ENCODE data around the gene SLC25A20.
"Not testable (repeated sequence)": the region's sequence is repeated elsewhere in the genome, so short reads cannot be mapped to it uniquely, and the experiment has no call there.

SLC25A20 gene, protein sequence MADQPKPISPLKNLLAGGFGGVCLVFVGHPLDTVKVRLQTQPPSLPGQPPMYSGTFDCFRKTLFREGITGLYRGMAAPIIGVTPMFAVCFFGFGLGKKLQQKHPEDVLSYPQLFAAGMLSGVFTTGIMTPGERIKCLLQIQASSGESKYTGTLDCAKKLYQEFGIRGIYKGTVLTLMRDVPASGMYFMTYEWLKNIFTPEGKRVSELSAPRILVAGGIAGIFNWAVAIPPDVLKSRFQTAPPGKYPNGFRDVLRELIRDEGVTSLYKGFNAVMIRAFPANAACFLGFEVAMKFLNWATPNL

DNA sequence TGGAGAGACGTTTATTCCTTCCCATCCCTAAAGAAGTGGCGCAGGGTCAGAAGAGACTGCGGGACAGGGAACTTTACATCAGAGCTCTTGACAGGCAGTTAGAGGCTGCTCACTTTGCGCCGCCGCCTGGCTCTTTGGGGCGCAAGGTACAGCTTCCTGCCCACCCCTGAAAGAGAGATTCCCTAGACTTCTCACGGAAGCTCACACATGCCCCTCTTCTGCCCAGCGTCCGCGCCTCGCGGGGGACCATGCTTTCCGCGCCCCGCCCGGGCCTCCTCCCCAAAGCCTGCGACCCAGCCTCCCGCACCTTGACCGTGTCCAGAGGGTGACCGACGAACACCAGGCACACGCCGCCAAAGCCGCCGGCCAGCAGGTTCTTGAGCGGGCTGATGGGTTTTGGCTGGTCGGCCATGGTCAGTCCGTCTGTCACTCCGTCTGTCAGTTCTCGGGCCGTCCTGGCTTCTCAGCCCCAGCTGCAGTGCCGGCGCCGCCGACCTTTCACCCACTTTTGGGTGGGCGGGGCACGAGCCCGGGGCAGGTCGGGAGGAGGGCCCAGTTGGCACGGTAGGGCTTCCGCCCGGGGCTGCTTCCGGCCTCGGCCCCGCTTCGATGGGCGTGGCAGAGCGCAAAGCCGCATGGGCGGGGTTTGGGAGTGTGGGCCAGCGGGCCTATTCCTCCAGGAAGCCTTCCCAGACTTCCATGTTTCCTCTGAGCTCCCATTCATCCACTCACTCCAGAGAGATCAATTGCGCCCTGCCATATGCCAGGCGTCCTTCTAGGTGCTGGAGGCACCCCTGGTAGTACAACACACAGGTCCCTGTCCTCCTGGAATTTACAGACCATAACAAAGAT lies at the start of gene SLC25A20:
Gene SLC25A20, minus strand, starts transcription at position 500 of the 852 bp plus-strand sequence. Its CDS starts 88 bp downstream, at position 412.
- peak; percentile 85 to 90 for DNase-seq (ENCODE audit: low read depth in 2 of 2)

DNA sequence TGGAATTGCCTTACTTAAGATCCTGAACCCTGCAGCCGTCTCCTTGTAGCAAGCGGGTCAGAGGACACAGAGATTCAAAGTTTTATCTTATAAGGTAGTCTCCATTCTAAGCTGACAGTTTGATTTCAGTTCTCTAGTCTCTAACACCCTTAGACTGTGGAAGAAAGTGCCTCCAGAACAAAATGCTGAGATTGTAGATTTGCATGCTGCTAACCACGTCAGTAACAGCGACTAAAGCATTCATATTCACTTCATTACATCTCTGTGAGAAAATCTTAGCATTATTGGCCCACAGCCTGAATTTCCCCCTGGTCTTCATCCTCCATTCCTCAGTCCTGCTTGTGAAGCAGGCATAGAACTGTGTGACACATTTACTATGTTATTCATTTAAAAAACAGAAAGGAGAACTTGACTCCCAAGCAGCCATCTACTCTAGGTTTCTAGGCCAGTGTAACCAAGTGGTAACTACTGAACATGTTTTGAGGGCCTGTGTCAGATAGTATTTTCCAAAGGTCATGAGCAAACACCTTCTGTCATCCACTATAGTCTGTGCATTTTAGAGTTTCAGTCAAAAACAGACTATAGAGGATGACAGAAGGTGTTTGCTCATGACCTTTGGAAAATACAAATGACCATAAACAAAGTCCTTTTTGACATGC lies 47.3 kb upstream of the SLC25A20 start:
- DNase-seq (ENCODE audit: low read depth in 2 of 2), result no peak

DNA sequence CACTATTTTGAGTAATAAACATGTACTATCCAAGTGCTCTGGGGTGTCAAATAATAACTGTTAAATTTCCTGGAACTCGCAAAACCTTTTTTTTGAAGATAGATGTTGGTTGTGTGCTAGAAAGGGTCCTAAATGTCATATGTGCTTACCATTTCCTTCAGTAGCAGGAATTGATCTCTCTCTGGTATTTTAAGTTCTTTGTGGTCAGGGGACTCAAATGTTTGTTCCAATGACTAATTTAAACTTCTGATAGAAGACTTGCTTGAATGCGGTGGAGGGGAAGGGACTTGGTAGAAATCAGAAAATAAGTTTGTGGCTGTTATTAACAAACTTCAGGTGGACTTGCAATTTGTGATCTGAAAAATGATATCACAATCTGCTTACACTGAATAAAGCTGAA lies 46.8 kb upstream of the SLC25A20 start:
- no peak for DNase-seq (ENCODE audit: low read depth in 2 of 2)

DNA sequence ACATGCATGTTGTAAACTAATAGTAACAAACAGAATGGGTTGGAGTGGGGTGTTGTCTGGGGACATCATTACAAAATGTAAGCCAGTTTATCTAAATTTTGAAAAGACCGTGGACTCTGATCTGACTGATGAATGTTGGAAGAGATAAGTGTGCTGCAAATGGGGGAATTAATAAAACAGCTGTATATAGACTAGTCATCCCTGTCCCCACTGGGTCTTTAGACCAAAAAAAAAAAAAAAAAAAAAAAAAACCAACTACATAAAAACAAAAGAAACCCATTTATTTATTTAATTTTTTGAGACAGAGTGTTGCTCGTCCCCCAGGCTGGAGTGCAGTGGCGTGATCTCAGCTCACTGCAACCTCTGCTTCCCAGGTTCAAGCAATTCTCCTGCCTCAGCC lies 40.0 kb upstream of the SLC25A20 start:
- no peak for DNase-seq (ENCODE audit: low read depth in 2 of 2)

DNA sequence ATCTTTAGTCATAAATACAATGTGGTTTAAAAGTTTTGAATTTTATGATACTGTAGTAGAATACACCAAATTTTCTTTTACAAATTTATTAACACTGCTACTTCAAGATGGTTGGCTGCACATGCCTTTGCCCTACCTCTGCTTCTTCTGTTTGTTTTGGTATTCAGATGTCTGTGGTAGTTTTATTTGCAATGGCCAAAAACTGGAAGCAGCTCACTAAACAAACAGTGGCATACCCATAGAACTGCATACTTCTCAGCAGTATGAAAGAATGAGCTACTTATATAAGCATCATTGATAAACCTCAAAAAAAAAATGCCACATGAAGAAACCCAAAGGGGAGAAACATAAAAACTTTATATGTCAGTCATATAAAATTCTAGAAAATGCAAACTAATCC lies 39.5 kb upstream of the SLC25A20 start:
- no peak for DNase-seq (ENCODE audit: low read depth in 2 of 2)

DNA sequence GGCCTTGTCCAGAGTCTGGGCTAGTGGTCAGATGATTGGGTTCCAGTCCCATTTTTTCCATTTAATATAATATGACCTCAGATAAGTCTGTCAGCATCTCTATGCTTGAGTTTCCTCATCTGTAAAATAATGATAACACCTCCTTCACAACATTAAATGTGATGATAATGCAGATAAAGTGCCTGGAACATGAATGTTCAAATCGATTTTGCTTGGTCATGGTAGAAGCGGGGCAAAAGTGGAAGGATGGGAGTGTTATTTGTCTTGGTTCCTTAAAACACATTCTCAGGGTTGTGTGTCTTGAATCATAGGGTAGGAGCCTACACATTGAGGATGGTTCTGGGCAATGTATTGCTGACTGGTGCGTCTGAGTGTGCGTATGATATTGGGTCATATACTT lies 36.8 kb upstream of the SLC25A20 start:
- no peak for DNase-seq (ENCODE audit: low read depth in 2 of 2)

DNA sequence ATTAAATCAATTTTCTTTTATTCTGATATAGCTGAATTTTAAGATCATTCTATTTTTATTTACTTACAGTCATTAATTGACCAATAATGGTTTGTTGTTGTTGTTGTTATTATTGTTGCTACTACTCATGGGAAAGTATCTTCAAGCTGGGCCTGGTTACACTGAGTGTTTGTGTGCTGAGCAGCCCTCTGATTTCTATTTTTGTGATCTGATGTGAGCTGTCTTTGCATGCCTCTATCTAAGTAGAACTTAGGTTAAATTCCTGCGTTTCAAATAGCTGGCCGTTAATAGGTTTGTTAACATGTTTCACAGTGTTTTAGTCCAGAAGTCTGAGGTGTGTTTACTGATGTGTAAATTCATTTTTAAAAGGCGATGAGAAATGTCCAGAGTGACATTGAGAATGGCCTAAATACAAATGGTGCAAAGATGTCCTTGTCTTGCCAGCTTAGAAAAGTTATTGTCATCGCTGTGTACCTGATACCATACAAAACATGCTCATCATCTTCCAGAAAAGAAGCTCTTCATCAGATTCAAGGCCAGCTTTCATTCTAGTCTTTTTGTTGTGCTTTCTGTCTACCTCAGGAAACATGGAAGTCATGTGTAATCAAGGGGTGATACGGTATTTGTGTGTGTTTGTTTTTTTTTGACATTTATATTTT lies 35.8 kb upstream of the SLC25A20 start:
- DNase-seq (ENCODE audit: low read depth in 2 of 2), result no peak

DNA sequence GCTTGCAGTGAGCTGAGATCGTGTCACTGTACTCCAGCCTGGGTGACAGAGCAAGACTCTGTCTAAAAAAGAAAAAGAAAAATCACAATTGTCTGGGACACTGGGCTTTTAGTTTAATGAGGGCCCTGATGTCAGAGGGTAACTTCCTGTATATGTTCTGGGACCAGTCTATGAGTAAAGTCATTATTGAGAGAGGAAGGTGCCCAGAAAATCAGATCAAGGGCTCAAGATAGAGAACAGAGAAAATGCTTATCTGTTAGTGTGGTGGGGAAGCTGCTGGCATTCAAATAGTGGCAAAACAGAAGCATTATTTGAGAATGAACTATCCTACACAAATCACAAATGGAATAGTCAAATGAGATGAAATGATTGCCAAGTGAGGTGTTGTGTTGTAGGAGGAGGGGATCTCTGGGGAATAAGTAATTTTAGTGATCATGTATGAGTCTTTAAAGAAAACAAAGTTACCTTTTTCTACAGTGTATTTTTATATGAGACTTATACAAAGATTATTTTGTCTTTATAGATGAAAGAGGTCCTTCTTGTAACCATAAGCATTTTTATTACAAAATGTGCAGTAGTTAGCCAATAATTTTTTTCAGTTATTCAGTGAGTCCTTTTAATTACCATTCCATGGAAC lies 33.4 kb upstream of the SLC25A20 start:
- no peak for DNase-seq (ENCODE audit: low read depth in 2 of 2)

DNA sequence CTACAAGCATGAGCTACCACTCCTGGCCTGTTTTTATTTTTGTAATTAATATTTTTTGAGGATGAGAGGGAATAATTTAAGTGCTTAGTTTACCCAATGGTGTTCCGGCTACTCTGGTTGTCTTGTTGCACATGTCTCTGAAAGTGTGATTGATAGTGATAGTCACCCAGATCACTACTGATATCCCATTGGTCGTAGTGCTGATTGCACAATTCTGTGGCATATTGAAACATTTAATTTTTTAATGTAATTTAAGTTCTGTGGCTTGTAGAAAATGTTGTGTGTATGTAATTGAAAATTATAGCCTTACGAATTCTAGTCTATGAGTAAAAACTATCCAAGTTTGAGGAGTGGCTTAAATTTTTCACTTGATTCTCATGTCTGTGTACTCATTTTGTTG lies 31.9 kb upstream of the SLC25A20 start:
- DNase-seq (ENCODE audit: low read depth in 2 of 2), result no peak

DNA sequence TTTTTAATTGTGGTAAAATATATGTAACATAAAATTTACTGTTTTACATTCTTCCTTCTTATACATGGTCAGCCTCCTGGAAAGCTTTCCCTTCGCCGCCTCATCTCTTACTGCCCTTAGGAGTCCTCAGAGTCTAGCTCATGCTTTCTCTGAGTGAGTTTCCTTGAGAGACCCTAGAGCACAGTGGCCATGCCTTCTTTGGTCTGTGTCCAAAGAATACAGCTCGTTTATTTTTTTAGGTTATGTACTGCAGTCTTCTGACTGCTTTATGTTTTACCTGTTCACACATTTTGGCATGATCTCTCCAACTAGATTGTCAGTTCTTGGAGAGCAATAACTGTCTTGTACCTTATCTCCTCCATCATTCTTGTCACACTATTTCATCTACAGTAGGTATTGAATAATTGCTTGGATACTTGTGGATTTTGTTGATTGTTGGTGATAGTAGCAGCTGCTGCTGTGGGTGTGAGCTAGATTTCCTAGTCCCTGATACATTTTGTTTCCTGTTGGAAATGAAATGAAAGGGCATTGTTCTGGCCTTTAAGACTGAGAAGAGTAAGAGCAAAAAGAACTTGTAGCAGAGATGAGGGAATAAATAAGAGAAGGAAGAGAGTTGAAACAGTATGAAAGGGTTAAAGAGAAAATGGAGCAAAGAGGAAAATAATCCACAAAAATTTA lies 30.8 kb upstream of the SLC25A20 start:
- DNase-seq (ENCODE audit: low read depth in 2 of 2), result no peak

DNA sequence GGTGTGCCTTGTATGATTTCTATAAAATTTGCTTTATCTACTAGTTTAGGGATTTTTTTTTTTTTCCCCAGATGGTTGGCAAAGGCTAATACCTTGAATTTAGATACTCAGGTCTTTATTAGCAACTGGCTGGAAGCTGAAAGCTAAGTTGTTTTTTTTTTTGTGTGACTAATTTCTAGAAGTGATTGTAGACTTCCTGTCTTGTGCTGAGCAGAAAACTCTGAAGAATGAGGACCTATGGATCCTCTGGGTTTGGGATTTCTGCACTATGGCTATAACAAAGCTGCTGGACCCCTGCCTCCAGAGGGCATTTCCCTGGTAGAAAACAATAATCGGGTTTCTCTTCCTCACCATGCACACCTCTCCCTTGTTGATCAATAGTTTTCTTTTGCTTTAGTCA lies 30.0 kb upstream of the SLC25A20 start:
- no peak for DNase-seq (ENCODE audit: low read depth in 2 of 2)

DNA sequence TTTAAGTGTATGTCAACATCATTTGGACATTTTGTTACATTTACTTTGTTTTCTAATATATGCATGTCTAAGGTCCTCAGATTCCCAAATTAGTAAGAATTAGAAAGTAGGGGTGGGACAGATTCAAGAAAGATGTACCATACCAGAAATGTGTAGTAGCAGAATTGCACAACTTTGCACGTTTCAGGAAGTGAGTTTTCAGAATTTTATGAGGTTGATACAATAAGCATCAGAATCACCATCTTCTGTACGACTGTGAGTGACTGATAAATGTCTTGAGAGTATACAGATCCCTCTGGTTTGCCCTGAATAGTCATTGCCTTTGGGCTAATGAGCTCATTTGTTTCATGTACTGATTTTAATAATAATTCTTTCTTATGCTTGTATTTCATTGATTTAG lies 29.2 kb upstream of the SLC25A20 start:
- DNase-seq (ENCODE audit: low read depth in 2 of 2), result no peak

DNA sequence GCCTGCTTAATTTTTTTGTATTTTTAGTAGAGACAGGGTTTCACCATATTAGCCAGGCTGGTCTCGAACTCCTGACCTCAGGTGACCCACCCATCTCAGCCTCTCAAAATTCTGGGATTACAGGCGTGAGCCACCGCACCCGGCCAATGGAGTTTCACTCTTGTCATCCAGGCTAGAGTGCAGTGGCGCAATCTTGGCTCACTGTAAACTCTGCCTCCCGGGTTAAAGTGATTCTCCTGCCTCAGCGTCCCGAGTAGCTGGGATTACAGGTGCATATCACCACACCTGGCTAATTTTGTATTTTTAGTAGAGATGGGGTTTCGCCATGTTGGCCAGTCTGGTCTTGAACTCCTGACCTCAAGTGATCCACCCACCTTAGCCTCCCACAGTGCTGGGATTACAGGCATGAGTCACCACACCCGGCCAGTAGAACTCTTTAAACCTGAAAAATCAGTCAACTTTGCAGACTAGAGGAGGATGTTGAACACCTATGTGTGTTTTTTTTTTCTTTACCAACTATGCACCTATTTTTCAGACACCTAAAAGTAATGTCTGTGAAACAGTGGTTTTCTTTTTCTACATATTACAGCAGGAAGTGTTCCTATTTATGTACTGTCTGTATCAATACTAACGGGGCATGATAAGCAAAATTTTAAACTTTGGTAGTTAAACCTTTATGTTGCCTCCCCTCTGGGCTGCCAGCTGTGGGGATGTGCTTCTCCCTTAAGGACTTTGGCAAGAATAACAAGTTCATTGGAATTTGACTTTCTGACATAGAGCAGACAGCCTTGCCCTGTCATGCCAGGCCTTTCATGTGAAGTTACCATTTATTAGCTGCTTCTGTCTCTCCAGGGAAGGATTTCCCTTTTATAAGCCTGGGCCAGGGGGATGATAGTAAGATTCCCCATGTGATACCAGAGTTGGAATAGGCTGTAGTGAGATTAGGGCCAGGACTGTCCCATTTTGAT lies 28.0 kb upstream of the SLC25A20 start:
- DNase-seq (ENCODE audit: low read depth in 2 of 2), result peak in 1 of 2 donors; percentile 4

DNA sequence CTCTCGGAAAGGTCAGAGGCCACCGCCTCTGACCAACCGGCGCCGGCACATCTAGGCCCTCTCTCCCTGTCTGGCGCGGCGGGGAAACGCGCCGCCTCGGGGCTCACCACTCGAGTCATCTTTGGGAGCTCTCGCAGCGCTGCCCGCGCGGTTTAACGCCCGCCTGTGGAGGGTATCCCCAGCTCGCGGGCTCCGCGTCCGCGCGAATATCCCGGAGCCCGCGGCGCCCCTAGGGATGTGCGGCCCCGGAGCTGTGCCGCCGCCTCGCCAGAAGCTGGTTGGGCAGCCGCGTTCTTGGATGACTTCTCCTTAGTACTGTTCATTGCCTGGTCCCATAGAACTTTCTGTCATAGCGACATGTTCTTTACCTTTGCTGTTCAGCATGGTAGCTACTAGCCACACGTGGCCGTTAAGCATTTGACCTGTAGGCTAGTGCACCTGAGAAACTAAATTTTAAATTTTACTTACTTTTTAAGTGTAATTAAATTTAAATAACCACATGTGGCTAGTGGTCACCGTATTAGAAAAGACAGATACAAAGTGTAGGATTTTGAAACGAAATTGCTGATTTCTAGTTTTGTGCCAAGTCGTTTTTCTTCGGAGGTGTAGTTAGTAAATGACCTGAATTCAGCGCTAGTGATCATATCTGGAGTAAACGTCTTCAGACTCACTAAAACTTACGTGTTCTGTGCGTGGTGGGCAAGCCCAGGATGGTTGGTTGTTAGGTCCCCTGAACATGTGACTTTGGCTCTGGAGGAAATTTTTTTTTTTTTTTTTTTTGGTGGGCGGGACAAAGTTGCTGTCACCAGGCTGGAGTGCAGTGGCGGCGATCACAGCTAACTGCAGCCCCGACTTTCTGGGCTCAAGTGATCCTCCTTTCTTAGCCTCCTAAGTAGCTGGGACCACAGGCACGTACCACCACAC lies 20.8 kb upstream of the SLC25A20 start:
- DNase-seq (ENCODE audit: low read depth in 2 of 2), result peak; percentile 22 to 26

DNA sequence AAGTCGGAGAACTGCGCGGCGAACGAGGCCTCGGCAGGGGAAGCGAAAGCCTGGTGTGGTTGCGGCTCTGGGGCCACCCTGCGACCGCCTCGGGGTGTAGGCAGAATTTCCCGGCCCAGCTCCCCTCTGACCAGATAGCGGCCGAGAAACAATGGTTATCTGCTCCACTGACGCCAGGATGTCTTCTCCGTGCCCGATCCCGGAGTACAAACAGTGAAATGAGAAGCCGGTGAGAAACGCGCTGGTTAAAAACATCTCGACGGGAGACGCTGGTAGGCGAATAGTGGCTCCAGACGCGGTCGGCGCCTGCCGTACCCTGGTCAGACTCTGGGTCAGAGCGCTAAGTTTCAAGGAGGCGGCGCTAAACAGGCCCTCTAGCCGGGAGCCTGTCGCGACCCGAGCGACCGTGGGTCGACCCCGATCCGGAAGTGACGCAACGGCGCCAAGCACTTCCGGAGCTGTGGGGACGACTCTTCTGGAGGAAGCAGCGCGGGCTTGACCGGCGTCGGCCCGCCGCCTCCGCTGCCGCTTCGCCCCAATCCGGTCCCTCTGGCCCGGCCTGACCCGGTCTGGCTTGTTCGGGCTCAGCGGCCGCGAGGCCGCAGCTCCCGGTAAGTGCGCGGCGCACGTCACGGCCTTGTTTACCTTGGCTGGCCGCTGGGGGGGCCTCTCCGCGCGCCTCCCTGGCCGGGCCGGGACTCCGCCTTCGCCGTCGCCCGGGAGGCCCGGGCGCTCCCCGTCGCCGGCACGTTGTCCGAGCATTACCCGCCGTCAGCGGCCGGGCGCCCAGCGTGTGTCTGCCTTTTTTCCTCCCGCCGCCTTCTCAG lies 19.9 kb upstream of the SLC25A20 start, which contains the start of gene ARIH2:
Gene ARIH2, plus strand, starts transcription at position 455 of the 827 bp plus-strand sequence. CDS start 8,717 bp downstream, outside the sequence.
- DNase-seq (ENCODE audit: low read depth in 2 of 2), result peak; percentile 69 to 78

DNA sequence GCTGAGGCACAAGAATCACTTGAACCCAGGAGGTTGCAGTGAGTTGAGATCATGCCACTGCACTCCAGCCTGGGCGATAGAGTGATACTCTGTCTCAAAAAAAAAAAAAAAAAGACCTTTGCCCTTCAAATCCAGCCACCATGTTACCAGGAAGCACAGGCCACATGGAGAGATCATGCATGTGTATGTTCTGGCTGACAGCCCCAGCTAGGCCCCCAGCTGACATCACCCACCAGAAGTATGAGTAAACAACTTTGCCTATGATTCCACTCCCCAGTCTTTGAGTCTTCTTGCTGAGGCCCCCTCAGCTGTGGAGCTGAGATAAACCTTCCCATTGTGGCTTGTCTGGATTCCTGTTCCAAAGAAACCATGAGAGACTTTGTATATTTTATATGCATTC lies 16.6 kb upstream of the SLC25A20 start:
- no peak for DNase-seq (ENCODE audit: low read depth in 2 of 2)

DNA sequence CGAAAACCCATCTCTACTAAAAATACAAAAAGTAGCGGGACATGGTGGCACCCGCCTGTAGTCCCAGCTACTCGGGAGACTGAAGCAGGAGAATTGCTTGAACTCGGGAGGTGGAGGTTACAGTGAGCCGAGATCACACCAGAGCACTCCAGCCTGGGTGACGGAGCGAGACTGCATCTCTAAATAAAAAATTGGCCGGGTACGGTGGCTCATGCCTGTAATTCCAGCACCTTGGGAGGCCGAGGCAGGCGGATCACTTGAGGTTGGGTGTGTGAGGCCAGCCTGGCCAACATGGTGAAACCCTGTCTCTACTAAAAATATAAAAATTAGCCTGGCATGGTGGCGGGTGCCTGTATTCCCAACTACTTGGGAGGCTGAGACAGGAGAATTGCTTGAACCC lies 8.3 kb upstream of the SLC25A20 start:
- not testable (repeated sequence) for DNase-seq (ENCODE audit: low read depth in 2 of 2)

DNA sequence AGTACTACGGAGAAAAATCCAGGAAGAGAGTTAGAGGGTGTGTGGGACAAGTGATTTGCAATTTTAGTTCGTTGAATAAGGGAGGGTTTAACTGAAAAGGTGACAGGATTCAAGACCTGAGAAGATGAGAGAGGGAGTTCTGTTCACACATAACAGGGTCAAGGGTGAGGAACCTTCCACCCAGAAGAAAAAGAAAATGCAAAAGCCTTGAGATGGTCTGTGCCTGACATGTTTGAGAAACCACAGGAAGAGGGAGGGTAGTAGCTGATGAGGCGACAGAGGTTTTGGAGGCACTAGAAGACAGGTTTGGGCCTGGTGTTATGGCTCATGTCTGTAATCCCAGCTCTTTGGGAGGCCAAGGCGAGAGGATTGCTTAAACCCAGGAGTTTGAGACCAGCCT lies 591 bp upstream of the SLC25A20 start:
- no peak for DNase-seq (ENCODE audit: low read depth in 2 of 2)

Measured in stimulated activated CD4-positive, alpha-beta T cell treated with anti-CD3 and anti-CD28 coated beads, Interleukin-1b, Interleukin-23, amount 100 ng/mL, for 4 hours (primary cell).